ENCODE data around the gene ETFDH.
A peak's percentile ranks its signal among the peaks of the same experiment; 100 is the strongest.

Gene ETFDH

DNA sequence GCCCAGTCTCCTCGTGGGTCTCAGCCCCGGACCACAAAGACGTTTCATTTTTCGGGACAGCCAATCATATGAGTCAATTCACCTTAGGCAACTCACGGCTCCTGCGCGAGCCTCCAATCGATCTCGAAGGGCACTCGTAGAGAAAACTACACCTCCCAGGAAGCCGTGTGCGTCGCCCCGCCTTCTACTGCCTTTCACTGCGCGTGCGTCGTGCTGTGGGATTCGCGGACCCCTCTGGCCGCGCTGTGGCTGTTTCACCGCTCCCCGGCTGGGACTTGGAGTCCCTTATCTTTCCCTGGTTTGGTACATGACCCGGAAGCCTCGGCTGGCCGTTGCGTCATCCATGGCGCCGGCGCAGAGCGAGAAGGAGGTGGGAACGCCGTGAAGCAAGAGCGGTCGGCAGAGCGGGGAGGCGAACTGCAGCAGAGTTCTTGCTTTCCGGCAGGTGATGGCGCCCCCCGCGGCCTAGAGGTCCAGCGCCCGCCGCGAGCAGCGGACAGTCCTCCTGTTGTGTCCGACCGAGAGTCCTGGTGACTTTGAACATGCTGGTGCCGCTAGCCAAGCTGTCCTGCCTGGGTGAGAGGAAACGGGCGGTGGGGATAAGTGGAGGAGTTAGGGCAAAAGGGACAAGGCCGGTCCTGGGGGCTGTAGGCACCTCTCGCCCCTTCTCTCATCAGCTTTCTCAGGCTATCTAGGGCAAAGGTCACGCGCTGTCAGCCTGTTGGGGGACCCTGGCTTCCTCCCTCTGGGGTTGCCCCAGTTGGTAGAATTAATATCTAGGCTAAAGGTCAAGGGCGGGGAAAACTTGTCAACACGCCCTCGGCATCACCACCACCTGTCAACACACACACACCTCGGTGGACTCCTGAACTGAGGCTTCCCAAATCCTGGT is at the start of gene ETFDH (continued):
- TF ChIP-seq EGR2 (tag by site-specific recombination; IDR thresholded peaks at IDR 0.05; ENCODE audit: low read depth) (no peak), TRIM28 (IDR thresholded peaks at IDR 0.05; ENCODE audit: borderline replicate concordance, low read length) (peak; percentile 65; the same call in 1 of the 2 replicates), ZNF174 (tag by site-specific recombination; IDR thresholded peaks at IDR 0.05) (no peak), KLF17 (tag by site-specific recombination; IDR thresholded peaks at IDR 0.05) (peak; percentile 32; the same call in 1 of the 2 replicates), ZBTB20 (tag by site-specific recombination; IDR thresholded peaks at IDR 0.05) (peak; percentile 66; the same call in 1 of the 2 replicates), ZNF433 (tag by site-specific recombination; IDR thresholded peaks at IDR 0.05; ENCODE audit: low read depth) (no peak), ZNF350 (tag by site-specific recombination; IDR thresholded peaks at IDR 0.05) (no peak), ZBTB44 (tag by site-specific recombination; IDR thresholded peaks at IDR 0.05) (no peak), ZNF530 (tag by site-specific recombination; IDR thresholded peaks at IDR 0.05; ENCODE audit: low read depth) (no peak), ZNF514 (tag by site-specific recombination; IDR thresholded peaks at IDR 0.05) (no peak), ZNF26 (tag by site-specific recombination; IDR thresholded peaks at IDR 0.05) (no peak), ZNF10 (tag by site-specific recombination; IDR thresholded peaks at IDR 0.05) (no peak), ZNF449 (tag by site-specific recombination; IDR thresholded peaks at IDR 0.05) (no peak), ZNF248 (tag by site-specific recombination; IDR thresholded peaks at IDR 0.05) (no peak), PRDM6 (tag by site-specific recombination; IDR thresholded peaks at IDR 0.05) (no peak), ZBTB48 (tag by site-specific recombination; IDR thresholded peaks at IDR 0.05) (peak; percentile 91), ZNF791 (tag by site-specific recombination; IDR thresholded peaks at IDR 0.05) (no peak), ZNF146 (tag by site-specific recombination; IDR thresholded peaks at IDR 0.05) (no peak), ZFP41 (tag by site-specific recombination; IDR thresholded peaks at IDR 0.05; ENCODE audit: borderline replicate concordance) (no peak)
- TF ChIP-seq, protein P1, sequence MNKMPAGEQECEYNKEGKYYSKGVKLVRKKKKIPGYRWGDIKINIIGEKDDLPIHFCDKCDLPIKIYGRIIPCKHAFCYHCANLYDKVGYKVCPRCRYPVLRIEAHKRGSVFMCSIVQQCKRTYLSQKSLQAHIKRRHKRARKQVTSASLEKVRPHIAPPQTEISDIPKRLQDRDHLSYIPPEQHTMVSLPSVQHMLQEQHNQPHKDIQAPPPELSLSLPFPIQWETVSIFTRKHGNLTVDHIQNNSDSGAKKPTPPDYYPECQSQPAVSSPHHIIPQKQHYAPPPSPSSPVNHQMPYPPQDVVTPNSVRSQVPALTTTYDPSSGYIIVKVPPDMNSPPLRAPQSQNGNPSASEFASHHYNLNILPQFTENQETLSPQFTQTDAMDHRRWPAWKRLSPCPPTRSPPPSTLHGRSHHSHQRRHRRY (tag by site-specific recombination; IDR thresholded peaks at IDR 0.05), result no peak
- TF ChIP-seq, protein P2, sequence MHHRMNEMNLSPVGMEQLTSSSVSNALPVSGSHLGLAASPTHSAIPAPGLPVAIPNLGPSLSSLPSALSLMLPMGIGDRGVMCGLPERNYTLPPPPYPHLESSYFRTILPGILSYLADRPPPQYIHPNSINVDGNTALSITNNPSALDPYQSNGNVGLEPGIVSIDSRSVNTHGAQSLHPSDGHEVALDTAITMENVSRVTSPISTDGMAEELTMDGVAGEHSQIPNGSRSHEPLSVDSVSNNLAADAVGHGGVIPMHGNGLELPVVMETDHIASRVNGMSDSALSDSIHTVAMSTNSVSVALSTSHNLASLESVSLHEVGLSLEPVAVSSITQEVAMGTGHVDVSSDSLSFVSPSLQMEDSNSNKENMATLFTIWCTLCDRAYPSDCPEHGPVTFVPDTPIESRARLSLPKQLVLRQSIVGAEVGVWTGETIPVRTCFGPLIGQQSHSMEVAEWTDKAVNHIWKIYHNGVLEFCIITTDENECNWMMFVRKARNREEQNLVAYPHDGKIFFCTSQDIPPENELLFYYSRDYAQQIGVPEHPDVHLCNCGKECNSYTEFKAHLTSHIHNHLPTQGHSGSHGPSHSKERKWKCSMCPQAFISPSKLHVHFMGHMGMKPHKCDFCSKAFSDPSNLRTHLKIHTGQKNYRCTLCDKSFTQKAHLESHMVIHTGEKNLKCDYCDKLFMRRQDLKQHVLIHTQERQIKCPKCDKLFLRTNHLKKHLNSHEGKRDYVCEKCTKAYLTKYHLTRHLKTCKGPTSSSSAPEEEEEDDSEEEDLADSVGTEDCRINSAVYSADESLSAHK (tag by site-specific recombination; IDR thresholded peaks at IDR 0.05), result peak; percentile 100
- TF ChIP-seq, protein P3, sequence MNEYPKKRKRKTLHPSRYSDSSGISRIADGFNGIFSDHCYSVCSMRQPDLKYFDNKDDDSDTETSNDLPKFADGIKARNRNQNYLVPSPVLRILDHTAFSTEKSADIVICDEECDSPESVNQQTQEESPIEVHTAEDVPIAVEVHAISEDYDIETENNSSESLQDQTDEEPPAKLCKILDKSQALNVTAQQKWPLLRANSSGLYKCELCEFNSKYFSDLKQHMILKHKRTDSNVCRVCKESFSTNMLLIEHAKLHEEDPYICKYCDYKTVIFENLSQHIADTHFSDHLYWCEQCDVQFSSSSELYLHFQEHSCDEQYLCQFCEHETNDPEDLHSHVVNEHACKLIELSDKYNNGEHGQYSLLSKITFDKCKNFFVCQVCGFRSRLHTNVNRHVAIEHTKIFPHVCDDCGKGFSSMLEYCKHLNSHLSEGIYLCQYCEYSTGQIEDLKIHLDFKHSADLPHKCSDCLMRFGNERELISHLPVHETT (tag by site-specific recombination; IDR thresholded peaks at IDR 0.05), result no peak; the same call in 1 of the 2 replicates
- TF ChIP-seq, protein P4, sequence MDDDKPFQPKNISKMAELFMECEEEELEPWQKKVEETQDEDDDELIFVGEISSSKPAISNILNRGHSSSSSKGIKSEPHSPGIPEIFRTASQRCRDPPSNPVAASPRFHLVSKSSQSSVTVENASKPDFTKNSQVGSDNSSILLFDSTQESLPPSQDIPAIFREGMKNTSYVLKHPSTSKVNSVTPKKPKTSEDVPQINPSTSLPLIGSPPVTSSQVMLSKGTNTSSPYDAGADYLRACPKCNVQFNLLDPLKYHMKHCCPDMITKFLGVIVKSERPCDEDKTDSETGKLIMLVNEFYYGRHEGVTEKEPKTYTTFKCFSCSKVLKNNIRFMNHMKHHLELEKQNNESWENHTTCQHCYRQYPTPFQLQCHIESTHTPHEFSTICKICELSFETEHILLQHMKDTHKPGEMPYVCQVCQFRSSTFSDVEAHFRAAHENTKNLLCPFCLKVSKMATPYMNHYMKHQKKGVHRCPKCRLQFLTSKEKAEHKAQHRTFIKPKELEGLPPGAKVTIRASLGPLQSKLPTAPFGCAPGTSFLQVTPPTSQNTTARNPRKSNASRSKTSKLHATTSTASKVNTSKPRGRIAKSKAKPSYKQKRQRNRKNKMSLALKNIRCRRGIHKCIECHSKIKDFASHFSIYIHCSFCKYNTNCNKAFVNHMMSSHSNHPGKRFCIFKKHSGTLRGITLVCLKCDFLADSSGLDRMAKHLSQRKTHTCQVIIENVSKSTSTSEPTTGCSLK (tag by site-specific recombination; IDR thresholded peaks at IDR 0.05), result no peak
